Measurements from ENCODE around the gene TNFRSF1A.
"Not testable (repeated sequence)": the region's sequence is repeated elsewhere in the genome, so short reads cannot be mapped to it uniquely, and the experiment has no call there.

The TNFRSF1A gene

DNA sequence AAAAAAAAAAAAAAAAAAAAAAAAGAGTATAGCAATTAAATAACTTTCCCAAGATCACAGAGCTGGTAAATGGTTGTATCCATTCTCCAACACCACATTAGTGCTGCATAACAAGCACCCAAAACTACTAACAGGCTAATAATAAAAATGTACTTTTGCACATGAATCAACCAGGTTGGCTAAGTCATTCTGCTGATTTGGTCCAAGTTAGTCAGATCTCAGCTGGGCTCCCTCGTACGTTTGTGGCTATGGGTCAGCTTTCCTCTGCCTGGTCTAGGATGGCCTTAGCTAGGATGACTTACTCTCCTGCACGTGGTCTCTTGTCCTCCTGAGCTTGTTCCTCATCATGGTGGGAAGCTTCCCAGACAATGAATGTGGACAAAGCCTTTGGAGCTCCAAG, 39.3 kb downstream of the TNFRSF1A start:
- no peak for DNase-seq (ENCODE audit: low read depth)

DNA sequence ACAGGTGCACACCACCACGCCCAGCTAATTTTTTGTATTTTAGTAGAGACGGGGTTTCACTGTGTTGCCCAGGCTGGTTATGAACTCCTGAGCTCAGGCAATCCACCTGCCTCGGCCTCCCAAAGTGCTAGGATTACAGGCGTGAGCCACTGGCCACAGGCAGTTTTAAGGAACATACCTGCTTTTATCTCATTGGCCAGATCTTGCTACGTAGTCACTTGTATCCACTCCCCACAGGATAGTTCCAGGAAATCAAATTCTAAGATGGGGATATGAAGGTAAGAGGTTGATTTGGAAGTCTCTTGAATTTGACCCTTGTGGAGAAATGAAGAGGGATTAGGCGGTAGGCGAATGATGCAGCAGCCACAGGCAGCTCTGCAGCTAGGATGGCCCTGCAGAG, 40.2 kb downstream of the TNFRSF1A start:
- no peak for DNase-seq (ENCODE audit: low read depth)

DNA sequence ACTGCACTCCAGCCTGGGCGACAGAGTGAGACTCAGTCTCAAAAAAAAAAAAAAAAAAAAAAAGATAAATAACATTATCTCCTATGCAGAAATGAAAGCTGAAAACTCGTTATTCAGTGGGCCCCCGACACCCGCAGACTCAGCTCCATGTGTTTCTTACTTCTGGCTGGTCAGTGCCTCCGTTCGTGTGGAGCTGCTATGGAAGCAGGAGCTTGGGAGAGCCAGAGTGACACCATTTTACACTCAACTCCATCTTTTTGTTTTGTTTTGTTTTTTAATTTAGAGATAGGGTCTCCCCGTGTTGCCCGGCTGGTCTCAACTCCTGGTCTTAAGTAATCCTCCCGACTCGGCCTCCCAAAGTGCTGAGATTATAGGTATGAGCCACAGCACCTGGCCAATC, 44.7 kb downstream of the TNFRSF1A start:
- DNase-seq (ENCODE audit: low read depth): no peak

DNA sequence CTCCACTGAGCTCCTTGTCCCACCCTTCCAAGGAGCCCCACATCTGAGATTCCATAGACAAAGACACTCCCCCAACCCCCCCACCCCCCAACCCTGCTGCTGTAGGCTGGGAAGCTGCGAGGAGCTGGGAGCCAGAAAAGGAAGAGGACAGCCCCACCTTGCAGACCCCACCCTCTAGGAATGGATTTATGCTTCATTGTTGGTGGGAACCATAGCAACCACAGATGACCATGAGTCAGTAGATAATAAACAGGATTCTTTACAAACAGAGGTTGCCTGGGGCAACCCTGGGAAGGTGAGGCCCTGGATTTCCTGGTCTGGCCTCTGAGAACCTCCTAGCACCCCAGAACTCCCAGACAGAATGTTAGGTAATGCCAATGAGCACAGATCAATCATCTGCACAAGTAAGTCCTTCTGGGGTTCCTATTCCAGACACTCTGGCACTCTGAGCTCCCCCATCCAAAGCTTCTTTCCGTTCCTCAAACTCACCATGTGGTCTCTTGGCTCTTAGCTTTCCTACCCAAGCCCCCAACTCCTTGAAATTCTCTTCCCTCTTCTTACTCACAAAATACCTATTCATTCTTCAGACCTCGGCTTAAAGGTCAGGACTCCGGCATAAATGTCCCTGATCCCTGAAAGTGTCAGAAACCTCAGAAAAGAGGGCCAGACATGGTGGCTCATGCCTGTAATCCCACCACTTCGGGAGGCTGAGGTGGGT, 46.6 kb downstream of the TNFRSF1A start:
- DNase-seq (ENCODE audit: low read depth): no peak

DNA sequence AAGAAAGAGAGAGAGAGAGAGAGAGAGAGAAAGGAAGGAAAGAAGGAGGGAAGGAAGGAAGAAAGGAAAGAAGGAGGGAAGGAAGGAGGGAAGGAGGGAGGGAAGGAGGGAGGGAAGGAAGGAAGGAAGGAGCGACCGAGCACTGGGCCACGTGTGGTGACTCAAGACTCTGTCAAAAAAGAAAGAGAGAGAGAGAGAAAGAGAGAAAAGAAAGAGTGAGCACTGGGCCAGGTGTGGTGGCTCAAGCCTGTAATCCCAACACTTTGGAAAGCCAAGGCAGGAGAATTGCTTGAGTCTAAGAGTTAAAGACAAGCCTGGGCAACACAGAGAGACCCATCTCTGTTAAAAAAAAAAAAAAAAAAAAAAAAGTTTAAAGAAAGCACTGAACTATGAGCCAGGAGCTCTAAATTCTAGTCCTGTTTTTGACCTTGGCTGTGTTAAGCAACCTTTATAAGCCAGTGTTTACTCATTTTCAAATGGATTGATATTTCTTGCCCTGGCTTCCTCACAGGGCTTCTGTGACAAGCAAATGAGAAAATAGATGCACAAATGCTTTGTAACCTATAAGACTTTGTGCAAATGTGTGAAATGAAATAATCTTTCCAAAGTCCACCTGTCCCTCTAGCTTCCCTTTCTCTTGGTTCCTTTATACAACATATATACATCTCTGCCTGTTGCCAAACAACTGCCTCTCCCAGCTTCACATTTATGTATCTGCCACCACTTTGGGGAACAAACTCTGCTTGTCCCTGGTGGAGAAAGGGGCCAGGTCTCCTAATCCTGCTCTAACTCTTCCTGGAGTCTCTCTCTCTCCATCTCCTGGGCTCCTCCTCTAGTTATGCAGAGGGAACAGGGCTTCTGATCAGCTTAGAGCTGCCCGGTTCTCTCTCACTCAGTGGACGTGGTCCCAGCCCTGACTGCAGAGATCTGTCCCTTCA, 47.5 kb downstream of the TNFRSF1A start:
- no peak for DNase-seq (ENCODE audit: low read depth)

DNA sequence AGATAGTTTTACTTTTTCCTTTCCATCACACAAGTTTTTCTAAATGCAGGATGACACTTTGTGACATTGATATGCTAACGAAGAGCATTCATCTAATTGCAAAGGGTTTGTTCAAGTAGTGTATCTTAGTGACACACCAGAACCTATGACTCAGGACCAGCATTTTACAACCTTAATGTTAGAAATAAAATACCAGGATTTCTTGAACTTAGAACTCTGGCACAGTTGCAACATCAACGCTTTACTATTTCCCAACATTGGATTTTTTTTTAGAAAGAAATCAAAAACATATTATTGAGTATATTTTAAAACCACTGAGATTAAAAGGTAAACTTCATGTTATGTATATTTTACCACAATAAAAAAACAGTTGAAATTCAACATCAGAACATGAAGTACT, 49.3 kb downstream of the TNFRSF1A start:
- peak; percentile 68 for DNase-seq (ENCODE audit: low read depth)

DNA sequence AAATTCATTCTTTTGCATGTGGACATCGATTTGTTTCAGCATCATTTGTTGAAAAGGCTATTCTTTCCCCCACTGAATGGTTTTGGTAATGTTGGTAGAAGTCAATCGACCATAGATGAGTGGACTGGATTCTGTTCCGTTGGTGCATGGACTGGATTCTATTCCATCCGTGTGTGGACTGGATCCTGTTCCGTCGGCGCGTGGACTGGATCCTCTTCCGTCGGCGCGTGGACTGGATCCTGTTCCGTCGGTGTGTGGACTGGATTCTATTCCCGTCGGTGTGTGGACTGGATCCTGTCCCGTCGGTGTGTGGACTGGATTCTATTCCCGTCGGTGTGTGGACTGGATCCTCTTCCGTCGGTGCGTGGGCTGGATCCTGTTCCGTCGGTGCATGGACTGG, 52.0 kb downstream of the TNFRSF1A start:
- not testable (repeated sequence) for DNase-seq (ENCODE audit: low read depth)

DNA sequence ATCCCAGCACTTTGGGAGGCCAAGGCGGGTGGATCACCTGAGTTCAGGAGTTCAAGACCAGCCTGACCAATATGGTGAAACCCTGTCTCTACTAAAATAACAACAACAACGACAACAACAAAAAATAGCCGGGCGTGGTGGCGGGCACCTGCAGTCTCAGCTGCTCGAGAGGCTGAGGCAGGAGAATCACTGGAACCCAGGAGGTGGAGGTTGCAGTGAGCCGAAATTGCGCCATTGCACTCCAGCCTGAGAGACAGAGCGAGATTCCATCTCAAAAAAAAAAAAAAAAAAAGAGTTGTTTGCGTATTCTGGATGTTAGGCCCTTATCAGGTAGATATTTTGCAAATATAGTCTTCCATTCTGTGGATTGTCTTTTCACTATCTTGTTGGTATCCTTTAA, 52.8 kb downstream of the TNFRSF1A start:
- DNase-seq (ENCODE audit: low read depth): not testable (repeated sequence)

DNA sequence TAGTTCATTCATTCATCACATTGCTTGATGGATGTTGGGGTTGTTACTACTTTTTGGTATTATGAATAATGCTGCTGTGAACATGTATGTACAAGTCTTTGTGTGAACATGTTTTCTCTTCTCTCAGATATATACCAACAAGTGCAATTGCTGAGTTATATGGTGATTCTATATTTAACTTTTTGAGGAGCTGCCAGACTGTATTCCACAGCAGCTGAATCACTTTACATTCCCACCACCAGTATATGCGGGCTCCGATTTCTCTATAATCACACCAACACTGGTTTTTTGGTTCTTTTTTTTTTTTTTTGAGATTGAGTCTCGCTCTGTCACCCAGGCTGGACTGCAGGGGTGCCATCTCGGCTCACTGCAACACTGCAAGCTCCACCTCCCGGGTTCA, 53.6 kb downstream of the TNFRSF1A start:
- DNase-seq (ENCODE audit: low read depth): no peak

DNA sequence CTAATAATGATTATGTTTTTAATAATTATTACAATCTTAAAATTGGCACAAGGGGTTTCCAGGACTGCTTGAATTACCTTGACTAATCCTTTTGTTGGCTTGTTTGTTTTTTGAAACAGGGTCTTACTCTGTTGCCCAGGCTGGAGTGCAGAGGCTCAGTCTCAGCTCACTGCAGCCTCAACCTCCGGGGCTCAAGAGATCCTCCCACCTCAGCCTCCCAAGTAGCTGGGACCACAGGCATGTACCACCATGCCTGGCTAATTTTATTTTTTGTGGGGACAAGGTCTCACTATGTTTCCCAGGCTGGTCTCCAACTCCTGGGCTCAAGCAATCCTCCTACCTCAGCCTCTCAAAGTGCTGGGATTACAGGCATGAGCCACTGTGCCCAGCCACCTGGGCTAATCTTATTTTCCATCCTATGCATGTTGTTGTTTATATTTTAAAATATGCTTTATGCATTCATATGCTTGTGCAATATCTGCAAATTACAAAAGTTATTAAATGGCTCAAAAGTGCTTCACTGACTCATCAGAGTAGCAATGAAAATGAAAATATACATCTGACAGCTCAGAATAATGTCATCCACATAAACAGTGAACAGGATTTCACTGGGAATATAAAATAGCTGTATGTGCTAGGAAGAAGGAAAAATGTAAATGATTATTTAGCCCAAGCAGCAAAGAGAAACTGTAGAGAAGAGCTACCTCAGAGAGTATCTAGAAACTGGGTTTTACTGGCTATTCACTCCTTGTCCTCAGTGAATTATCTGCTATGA, 56.2 kb downstream of the TNFRSF1A start:
- DNase-seq (ENCODE audit: low read depth): peak; percentile 64

DNA sequence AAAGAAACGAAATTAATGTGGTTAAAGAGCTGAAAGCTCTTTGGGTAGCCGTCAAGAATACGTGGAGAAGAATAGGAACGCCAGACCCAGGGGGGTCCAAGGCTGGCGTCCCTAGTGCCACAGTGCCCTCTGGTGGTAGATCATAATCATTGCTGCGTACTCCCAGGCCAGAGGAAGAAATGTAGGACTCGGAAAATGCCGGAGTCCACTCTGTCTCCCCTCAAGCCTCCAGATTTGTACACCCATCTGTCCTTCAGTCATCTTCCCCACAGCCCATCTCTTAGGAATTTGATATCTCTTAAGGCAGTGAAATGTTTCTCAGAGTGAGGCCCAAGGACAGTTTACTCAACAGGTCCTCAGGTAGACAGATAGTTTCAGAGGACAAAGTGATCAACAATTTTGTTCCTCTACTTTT, 56.8 kb downstream of the TNFRSF1A start:
- no peak for DNase-seq (ENCODE audit: low read depth)

DNA sequence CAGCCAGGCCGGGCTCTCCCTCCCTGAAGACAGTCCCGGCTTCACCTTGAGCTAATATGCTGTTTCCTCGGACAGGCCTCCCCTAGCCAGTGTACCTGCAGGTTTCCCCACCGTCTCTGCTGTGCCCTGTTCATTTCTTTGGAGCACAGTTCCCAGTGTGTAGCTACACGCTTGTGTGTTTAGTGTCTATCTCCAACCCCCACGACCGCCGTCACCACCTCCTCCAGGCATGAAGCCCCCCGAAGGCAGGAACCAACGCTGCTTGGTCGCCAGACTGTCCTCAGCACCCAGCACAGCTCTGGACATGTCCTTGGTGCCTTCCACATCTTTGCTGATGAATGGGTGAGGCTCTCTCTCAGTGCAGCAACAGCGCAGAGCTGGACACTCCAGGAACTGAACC, 57.6 kb downstream of the TNFRSF1A start:
- DNase-seq (ENCODE audit: low read depth): no peak

DNA sequence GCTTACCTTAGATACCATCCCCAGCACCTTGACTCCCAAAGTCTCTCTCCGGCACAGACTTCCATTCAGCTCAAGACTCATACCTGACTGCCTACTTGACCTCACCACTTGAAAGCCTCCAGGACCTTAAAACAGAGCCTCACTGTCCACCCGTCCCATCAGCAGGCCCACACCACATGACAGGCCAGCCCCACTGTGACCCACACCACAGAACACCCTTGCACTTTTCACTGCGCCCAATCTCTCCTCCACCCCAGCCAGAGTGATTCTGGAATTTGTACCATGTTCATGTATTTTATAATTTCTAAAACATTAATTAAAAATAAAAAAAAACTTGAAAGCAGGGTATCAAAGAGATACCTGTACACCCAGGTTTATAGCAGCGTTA, 59.4 kb downstream of the TNFRSF1A start:
- DNase-seq (ENCODE audit: low read depth): no peak

DNA sequence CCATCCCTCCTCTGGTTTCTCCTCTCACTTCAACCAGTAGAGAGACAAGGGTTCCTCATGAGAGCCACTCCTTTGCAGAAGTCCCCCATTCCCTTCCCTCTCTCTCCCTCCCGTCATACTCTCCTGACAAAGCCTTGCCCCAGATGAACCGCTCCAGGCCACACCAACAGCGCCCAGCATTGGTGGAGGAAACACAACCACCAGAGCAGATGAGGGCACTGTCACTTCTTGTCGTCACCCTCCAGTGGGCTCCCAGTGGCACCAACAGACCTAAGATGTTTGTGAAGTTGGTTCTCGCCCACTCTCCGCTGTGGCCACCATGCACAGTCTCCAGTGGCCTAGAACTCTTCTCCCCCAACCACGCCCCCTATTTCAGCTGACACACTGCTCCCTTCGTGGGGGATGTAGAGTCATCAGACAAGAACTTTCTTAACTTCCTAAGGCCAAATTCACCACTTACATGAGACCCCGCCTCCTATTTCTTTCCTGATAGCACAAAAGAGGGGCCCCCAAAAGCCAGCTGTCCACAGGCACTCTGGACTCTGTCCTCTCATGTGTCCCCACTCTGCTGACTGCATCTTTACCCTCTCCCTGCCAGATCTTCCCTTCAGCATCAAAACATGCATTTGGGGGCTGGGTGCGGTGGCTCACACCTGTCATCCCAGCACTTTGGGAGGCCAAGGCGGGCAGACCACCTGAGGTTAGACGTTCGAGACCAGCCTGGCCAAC, 60.6 kb downstream of the TNFRSF1A start:
- no peak for DNase-seq (ENCODE audit: low read depth)

DNA sequence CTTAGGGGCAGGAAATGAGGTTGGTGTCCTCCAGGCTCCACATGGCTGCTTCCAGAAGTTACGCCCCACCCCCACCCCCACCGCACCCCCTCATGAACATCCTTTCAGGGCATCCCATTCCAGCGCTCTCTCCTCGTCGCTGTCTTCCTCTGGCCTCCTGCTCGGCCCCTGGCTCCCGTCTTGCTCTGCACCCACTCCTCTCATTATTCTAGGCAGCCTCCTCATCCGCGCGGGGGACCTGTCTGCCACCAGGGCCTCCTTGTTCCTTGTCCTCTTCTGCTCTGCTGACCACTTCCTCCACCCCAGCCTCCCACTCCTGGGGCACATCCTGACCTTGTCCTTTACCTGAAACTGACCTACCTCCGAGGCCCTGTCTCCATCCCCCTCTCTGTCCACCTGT, 61.2 kb downstream of the TNFRSF1A start:
- DNase-seq (ENCODE audit: low read depth): no peak

DNA sequence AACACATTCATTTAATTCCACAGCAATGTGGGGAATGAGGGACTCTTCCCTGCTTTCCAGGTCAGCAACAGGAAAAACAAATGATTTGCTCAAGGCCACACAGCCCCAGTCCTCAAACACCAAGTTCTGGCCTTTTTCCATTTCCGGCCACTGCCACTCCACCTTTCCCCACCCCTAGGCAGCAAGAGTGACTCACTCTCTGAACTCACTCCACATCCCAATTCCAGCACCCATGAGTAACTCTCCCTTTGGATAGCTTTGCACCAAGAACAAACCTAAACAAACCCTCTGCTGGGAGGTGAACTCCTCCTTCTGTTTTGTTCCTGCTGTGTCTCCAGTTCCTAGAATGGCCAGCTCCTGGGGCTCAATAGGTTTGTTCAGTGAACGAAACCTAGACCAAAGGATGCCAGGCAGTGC, 61.8 kb downstream of the TNFRSF1A start:
- DNase-seq (ENCODE audit: low read depth): peak; percentile 94

DNA sequence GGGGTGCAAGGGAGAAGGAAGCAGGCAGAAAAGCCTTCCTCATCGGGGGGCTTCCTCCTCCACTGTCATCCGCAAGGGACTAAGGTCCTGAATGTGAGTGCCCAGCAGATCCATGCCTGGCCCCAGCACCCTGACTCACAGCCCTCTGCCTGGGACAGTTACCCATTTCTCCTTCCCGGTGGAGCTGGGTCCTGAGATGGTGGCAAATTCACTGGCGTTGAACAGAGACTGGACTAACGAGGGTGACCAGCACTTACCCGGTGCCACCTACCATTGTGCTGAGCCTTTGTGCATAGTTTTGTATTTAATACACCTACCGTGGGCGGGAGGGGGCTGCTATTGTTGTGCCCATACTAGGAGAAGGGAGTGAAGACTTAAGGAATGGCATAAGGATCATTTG, 62.2 kb downstream of the TNFRSF1A start:
- no peak for DNase-seq (ENCODE audit: low read depth)

DNA sequence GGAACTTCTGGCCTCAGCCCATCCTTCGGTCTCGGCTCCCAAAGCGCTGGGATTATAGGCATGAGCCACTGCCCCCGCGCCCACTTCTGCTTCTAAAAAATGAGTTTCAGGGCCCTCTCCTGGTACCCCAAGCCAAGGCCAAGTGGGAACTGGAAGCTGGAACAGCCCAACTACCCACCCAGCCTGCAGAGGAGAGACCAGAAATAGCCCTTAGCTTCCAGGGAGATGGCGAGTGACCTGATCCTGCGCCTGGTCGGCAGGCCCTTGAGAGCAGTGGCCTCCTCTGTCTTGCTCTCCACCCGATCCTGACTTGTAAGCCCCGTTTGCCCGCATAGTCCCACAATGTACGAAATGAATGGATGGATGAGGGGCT, 62.6 kb downstream of the TNFRSF1A start:
- DNase-seq (ENCODE audit: low read depth): no peak
